ENCODE results near the gene GRM7. TPM values are rescaled to one million over a fixed set of nuclear protein-coding genes. Genes with fewer than 3 reads are reported as not detected.

The GRM7 gene
- total and polyA plus RNA-seq, 2 of the 4 experiments (the other 2 are of a cell fraction), result not detected

GRCh38 chr3:7209098-7209497 lies 348.2 kb downstream of the GRM7 start:
- Histone ChIP-seq H3K23ac (ENCODE audit: low read depth, low read length) (no peak overlapping the region), H2BK15ac (ENCODE audit: low read depth, low read length) (no peak overlapping the region), H4K8ac (ENCODE audit: low read depth in 2 of 2, low read length in 2 of 2) (no peak overlapping the region), H3K18ac (ENCODE audit: low read depth, low read length) (no peak overlapping the region), H2AK5ac (ENCODE audit: low read depth, low read length) (no peak overlapping the region), H3K4me3 (ENCODE audit: insufficient read depth, low read depth, low read length) (no peak overlapping the region), H3K9me1 (ENCODE audit: insufficient read depth, low read length) (no peaks in the 10 kb centered on the region), H3K27me3 (ENCODE audit: control insufficient read depth, insufficient read depth, low read length) (no peaks in the 10 kb centered on the region), H2AFZ (replicated peaks; ENCODE audit: low read length, poor library complexity) (no peak overlapping the region), H3K4me2 (ENCODE audit: low read depth, low read length) (no peak overlapping the region), H4K20me1 (ENCODE audit: insufficient read depth, low read length) (no peaks in the 10 kb centered on the region), H2AK9ac (replicated peaks; ENCODE audit: low read depth, low read length, poor library complexity) (no peak overlapping the region), H3K9me3 (ENCODE audit: control insufficient read depth, insufficient read depth, low read length) (peaks cover 10% of the 10 kb centered on the region; the same call in 1 of the 2 replicates), H3K4me1 (ENCODE audit: control insufficient read depth, insufficient read depth, low read length) (no peaks in the 10 kb centered on the region), H3K27ac (ENCODE audit: insufficient read depth, low read length) (no peak overlapping the region), H2BK5ac (ENCODE audit: low read depth, low read length, poor library complexity, severe bottlenecking) (no peak overlapping the region), H3K4ac (ENCODE audit: low read depth, low read length) (no peak overlapping the region), H2BK120ac (ENCODE audit: low read depth, low read length) (no peak overlapping the region), H4K5ac (ENCODE audit: low read depth, low read length) (no peak overlapping the region), H4K91ac (ENCODE audit: insufficient read depth, low read depth, low read length) (no peak overlapping the region), H3K36me3 (ENCODE audit: control insufficient read depth, insufficient read depth, low read length) (no peaks in the 10 kb centered on the region), H3K79me1 (ENCODE audit: low read depth in 1 of 2, low read length in 2 of 2) (no peaks in the 10 kb centered on the region), H2BK20ac (ENCODE audit: low read depth, low read length) (no peak overlapping the region), H3K9ac (ENCODE audit: low read depth, low read length) (no peak overlapping the region), H3K56ac (ENCODE audit: extremely low read depth, insufficient read depth, low read length) (no peak overlapping the region), H3K14ac (replicated peaks; ENCODE audit: low read depth, low read length) (no peak overlapping the region)
- dilution Hi-C loops (cut with HindIII; ENCODE audit: low sequenced_read_pairs, unreplicated experiment) (no loop called here), in situ Hi-C loops (cut with MboI; ENCODE audit: low sequenced_read_pairs) (no loop called here), intact Hi-C loops (cut with micrococcal nuclease) (no loop called here)
- BruUV-seq (replicated peaks), result no TSS peak
- CTCF ChIA-PET, result no interaction called here
- no peak for ATAC-seq (ENCODE audit: low read depth)
- no peak for DNase-seq
- POLR2A ChIA-PET (ENCODE audit: unreplicated experiment), result no interaction called here
- TF ChIP-seq USF2 (IDR thresholded peaks at IDR 0.05; ENCODE audit: low read depth, low read length) (no peak), CTCF (conservative IDR thresholded peaks at IDR 0.05; ENCODE audit: low read depth, low read length) (no peak), CHD1 (IDR thresholded peaks at IDR 0.05; ENCODE audit: low read depth, low read length) (no peak), MAZ (IDR thresholded peaks at IDR 0.05; ENCODE audit: borderline replicate concordance, low read depth, low read length) (no peak), RCOR1 (IDR thresholded peaks at IDR 0.05; ENCODE audit: insufficient replicate concordance, low read length) (no peak), SMC3 (IDR thresholded peaks at IDR 0.05; ENCODE audit: low read depth, low read length) (no peak), POLR2A (IDR thresholded peaks at IDR 0.05; ENCODE audit: low read depth, low read length) (no peak), RFX5 (IDR thresholded peaks at IDR 0.05; ENCODE audit: low read depth, low read length) (no peak), RAD21 (IDR thresholded peaks at IDR 0.05; ENCODE audit: low read length) (no peak), BHLHE40 (IDR thresholded peaks at IDR 0.05; ENCODE audit: low read depth, low read length) (no peak), MXI1 (IDR thresholded peaks at IDR 0.05; ENCODE audit: borderline replicate concordance, low read depth, low read length) (no peak), NFE2L2 (IDR thresholded peaks at IDR 0.05; ENCODE audit: low read depth, low read length) (no peak), CEBPB (IDR thresholded peaks at IDR 0.05; ENCODE audit: low read depth, low read length) (no peak), ELK1 (IDR thresholded peaks at IDR 0.05; ENCODE audit: borderline replicate concordance, low read depth, low read length) (no peak), FOS (IDR thresholded peaks at IDR 0.05; ENCODE audit: low read depth, low read length) (no peak), MAFK (IDR thresholded peaks at IDR 0.05; ENCODE audit: low read depth, low read length) (no peak)

Data from IMR-90 (cell line).